ENCODE measurements around the gene HPCAL1.

Gene HPCAL1

DNA sequence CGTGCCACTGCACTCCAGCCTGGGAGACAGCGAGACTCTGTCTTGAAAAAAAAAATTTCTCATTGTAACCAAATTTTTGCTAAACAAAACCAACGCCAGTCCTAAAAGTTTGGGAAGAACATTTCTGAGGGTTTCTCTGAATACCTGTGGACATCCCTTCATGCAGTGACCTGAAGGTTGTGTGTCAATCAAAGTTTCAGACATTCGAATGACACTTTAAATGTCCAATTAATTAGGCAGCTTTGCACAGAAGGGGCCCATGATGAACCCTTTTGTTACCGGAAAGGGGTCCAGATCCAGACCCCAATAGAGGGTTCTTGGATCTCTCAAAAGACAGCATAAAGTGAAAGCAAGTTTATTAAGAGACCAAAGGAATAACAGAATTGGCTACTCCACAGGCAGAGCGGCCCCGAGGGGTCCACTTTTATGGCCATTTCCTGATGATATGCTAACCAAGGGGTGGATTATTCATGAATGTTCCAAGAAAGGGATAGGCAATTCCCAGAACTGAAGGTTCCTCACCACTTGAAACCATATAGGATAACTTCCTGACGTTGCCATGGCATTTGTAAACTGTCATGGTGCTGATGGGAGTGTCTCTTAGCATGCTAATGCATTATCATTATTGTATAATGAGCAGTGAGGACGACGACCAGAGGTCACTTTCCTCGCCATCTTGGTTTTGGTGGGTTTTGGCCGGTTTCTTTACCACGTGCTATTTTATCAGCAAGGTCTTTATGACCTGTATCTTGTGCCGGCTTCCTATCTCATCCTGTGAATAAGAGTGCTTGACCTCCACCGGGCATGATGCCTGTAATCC lies 27.5 kb upstream of the HPCAL1 start:
- no peak overlapping the region for H3K4me3 ChIP-seq (ENCODE audit: low read depth, low read length)
- in situ Hi-C loops (cut with HindIII; ENCODE audit: low sequenced_read_pairs), result no loop called here
- TF ChIP-seq CTCF (IDR thresholded peaks at IDR 0.05; ENCODE audit: low read depth, low read length, missing control alignments), result no peak

DNA sequence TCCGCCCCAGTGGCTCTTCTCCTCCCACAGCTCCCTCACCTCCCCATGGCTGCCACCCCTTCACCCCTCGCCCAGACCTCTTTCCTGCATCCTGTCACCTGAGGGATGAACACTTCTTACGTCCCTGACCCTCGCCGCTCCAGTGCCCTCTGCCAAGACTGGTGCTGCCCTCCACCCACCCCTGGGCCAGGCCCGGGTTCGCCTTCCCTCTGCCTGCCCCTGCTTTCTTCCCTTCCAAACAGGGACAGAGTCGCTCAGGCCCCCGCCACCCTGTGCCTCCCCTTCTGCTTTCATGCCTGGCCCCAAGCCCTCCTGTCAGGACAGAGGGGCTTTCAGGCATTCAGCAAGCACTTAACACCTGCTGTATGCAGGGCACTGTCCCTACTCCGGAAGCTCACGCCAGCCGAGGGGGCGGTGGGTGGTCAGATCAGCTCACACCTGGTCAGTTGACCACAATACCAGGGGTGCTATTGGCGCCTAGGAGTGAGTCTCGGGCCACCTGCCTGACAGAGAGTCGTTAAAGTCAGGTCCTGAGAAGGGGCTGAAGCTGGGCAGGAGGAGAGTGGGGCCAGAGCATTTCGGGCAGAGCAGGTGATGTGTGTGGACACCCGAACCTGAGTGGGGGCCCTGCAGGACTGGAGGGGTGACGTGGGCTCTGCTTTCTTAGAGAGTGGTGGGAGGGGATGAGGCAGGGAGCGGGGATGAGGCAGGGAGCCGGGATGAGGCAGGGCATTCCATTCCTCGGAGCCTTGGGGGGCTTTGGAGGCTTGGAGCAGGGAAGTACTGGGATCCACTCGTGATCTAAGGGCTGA lies 26.0 kb upstream of the HPCAL1 start:
- in situ Hi-C loops (cut with HindIII; ENCODE audit: low sequenced_read_pairs), result no loop called here
- no peak for DNase-seq (ENCODE audit: low read depth)
- TF ChIP-seq CTCF (IDR thresholded peaks at IDR 0.05; ENCODE audit: low read depth, low read length, missing control alignments), result no peak
- no peak overlapping the region for H3K4me3 ChIP-seq (ENCODE audit: low read depth, low read length)

More for the DNA sequence above, 27.5 kb upstream of the HPCAL1 start:
- DNase-seq (ENCODE audit: low read depth), result no peak

GRCh38 chr2:10277293-10278028 lies 25.2 kb upstream of the HPCAL1 start:
- no peak for DNase-seq (ENCODE audit: low read depth)
- in situ Hi-C loops (cut with HindIII; ENCODE audit: low sequenced_read_pairs), result no loop called here
- H3K4me3 ChIP-seq (ENCODE audit: low read depth, low read length), result no peak overlapping the region
- TF ChIP-seq CTCF (IDR thresholded peaks at IDR 0.05; ENCODE audit: low read depth, low read length, missing control alignments), result no peak

DNA sequence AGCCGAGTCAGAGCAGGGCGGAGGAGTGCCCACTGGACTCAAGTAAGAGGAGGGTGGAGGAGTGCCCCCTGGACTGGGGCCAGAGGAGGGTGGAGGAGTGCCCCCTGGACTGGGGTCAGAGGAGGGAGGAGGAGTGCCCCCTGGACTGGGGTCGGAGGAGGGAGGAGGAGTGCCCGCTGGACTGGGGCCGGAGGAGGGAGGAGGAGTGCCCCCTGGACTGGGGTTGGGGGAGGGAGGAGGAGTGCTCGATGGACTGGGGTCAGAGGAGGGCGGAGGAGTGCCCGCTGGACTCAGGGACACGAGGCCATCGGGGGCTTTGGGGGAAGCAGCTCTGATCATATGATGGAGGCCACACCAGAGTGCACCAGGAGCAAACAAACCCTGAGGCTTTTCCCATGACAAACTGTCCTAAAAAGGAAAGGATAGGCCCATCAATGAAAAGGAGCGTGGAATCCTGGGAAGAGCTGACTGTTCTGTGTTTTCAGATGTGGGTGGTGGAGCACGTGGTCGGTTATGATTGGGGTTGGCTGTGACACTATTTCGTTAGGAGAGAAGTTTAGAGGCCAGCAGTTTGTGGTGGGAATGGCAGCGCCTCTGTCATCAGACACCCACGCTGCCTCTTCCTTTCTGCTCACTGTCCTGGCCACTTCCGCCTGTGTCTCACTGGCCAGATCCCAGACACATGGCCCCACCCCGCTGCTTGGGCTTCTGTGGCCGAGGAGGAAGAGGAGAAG lies 24.5 kb upstream of the HPCAL1 start:
- in situ Hi-C loops (cut with HindIII; ENCODE audit: low sequenced_read_pairs), result no loop called here
- DNase-seq (ENCODE audit: low read depth), result no peak
- TF ChIP-seq CTCF (IDR thresholded peaks at IDR 0.05; ENCODE audit: low read depth, low read length, missing control alignments), result no peak
- H3K4me3 ChIP-seq (ENCODE audit: low read depth, low read length), result no peak overlapping the region

DNA sequence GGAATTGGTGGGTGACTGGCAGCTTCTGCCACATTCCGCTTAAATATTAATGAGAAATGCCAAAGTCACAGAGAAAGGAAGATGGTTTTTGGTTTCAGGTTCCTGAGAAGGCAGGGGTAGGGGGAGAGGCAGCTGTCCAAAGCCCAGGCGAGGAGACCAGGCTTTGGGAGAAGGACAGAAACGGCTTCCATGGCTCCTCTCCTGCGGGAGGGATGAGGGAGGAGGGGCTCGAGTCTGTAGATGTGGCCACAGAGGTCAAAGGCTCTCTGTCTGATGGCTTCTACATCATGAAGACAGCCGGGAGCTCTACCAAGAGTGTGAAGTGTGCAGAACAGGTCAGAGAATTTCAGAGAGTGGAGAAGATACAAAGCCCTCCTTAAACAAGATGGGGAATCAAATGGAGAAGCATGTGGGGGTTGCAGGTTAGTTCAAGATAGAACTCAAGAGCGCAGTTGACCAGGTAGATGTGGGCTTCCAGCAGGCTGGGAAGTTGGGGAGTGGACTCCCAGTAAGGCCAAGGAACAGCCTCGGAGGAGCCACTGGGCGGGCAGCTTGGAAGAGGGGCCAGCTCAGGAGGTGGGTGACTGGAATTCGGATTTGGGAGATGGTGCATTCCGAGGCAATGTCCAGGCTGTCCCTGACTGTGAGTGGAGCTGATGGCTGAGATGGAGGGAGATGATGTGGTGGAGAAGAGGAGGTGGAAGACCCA lies 23.8 kb upstream of the HPCAL1 start:
- no peak overlapping the region for H3K4me3 ChIP-seq (ENCODE audit: low read depth, low read length)
- TF ChIP-seq CTCF (IDR thresholded peaks at IDR 0.05; ENCODE audit: low read depth, low read length, missing control alignments), result no peak
- no peak for DNase-seq (ENCODE audit: low read depth)
- in situ Hi-C loops (cut with HindIII; ENCODE audit: low sequenced_read_pairs), result no loop called here

Measured in astrocyte of the cerebellum (primary cell).